ENCODE measurements around the gene RNF121. TPM values are rescaled to one million over a fixed set of nuclear protein-coding genes. Genes with fewer than 3 reads are reported as not detected.

RNF121 gene
- total RNA-seq, 6 donors from 2014 or later: 16.0 to 112 (median 28.3) TPM

DNA sequence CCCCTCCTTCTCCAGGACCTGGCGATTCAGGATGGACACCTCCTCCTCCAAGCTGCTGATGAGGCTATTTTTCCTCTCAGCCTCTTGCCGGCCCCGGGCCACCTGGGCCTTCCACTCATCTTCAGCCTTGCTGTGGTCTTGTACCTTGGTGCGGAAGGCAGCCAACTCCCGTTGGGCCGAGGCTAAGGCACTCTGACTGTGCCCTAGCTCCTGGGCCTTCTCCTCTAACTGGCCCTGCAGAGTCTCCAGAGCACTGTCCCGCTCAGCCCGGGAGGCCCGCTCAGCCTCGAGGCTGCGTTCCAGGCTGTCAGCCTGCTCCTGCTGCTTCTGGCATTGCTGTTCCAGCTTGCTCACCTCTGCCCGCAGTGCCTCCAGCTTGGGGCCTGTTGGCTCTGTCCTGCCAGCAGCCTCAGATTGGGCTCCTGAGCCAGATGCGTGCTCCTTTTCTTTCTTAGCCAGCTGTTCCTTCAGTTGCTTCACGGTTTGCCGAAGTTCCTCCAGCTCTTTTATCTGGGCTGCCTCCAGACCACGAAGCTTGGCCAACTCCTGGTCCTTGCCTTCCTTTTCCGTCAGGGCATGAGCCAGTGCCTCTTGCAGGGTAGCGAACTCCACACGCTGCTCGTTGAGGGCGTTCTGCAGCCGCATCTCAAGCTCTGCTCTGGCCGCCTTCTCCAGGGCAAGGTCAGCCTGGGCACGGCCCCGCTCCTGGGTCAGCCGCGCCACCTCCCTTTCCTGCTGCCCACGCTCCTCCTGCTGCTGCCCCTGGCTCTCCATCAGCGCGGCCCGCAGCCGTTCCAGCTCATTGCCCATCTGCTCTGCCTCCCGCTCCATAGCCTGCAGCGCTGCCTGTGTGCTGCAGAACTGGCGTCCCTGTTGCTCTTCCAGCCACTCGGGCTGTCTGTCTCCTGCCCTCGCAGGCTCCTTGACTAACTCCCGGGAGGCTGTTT lies 85.2 kb downstream of the RNF121 start:
- H3K4me3 ChIP-seq: no peak overlapping the region
- peak in 1 of 2 donors; percentile 69 for DNase-seq
- peak in 1 of 2 donors; percentile 6 for ATAC-seq (ENCODE audit: low FRiP score in 2 of 2)
- H3K9me3 ChIP-seq: no peaks in the 10 kb centered on the region
- peak overlapping the region in 2 of 4 donors; percentile 22 to 45 for H3K27ac ChIP-seq
- H3K27me3 ChIP-seq: no peaks in the 10 kb centered on the region
- WGBS, 2 donors: 86% methylated on average over 31 to 38 of the region's 38 CpGs
- peaks cover 76 to 100% (median 98%) of the 10 kb centered on the region in 4 donors for H3K36me3 ChIP-seq
- H3K4me1 ChIP-seq: peaks cover 6 to 18% (median 10%) of the 10 kb centered on the region in 4 donors
- TF ChIP-seq, protein P1, sequence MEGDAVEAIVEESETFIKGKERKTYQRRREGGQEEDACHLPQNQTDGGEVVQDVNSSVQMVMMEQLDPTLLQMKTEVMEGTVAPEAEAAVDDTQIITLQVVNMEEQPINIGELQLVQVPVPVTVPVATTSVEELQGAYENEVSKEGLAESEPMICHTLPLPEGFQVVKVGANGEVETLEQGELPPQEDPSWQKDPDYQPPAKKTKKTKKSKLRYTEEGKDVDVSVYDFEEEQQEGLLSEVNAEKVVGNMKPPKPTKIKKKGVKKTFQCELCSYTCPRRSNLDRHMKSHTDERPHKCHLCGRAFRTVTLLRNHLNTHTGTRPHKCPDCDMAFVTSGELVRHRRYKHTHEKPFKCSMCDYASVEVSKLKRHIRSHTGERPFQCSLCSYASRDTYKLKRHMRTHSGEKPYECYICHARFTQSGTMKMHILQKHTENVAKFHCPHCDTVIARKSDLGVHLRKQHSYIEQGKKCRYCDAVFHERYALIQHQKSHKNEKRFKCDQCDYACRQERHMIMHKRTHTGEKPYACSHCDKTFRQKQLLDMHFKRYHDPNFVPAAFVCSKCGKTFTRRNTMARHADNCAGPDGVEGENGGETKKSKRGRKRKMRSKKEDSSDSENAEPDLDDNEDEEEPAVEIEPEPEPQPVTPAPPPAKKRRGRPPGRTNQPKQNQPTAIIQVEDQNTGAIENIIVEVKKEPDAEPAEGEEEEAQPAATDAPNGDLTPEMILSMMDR (IDR thresholded peaks at IDR 0.05): no peak
- TF ChIP-seq EP300 (IDR thresholded peaks at IDR 0.05) (no peak), POLR2A (IDR thresholded peaks at IDR 0.05) (no peak), POLR2AphosphoS5 (IDR thresholded peaks at IDR 0.05) (no peak)

DNA sequence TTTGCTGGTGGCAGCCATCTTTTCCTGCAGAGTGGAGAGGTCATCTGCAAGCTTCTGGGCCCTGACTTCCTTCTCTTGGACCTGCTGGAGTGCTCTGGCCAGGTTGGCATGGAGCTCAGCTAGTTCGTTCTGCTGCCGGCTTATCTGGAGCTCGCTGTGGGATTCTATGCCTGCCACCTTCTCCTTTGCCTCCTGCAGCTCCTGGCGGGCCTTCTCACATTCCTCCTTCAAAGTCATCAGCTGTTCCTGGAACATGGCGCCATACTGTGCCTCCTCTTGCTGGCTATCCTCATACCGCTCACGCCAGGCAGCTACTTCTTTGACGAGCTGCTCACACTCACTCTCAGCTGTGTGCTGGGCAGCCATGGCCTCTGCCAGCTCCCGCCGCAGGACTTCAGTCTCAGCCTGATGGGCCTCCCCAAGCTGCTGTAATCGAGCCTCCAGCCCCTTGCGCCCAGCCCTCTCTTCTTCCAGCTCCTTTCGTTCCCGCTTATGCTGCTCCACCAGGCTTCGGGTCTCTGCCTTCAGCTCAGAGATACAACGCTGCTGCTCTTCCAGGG lies 86.0 kb downstream of the RNF121 start:
- Histone ChIP-seq H3K27me3 (no peaks in the 10 kb centered on the region), H3K27ac (no peak overlapping the region), H3K4me3 (no peak overlapping the region), H3K9me3 (no peaks in the 10 kb centered on the region), H3K4me1 (peaks cover 6 to 18% (median 10%) of the 10 kb centered on the region in 4 donors), H3K36me3 (peaks cover 82 to 100% (median 100%) of the 10 kb centered on the region in 4 donors)
- no peak for ATAC-seq (ENCODE audit: low FRiP score in 2 of 2)
- no peak for TF ChIP-seq POLR2AphosphoS5 (IDR thresholded peaks at IDR 0.05)
- TF ChIP-seq EP300 (IDR thresholded peaks at IDR 0.05): no peak
- TF ChIP-seq, protein P1 (IDR thresholded peaks at IDR 0.05): no peak
- no peak for DNase-seq
- 89 to 92% methylated on average over 15 to 16 of the region's 16 CpGs for WGBS, 2 donors

DNA sequence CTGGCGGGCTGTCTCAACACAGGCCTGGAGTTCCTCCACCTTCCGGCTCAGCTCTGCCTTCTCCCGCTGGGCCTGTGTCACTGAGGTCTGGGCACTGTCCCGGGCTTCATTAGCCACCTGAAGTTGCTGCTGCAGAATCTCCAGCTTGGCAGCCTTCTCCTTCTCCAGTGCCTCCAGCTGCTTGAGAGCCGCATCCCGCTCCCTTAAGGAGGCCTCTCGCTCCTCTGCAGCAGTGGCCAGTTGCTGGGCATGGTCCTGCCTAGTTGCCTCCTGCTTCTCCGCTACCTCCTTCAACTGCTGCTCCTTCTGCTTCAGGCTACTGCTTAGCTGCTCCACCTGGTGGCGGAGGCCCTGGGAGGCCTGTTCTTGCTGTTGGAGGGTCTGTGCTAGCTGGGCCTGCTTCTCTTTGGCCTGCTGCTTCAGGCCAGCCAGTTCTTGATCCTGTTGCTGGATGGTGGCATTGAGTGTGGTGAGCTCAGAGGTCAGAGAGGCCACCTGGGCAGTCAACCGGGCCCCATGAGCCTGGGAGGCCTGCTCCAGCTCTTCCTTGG lies 86.7 kb downstream of the RNF121 start:
- H3K36me3 ChIP-seq: peaks cover 81 to 100% (median 100%) of the 10 kb centered on the region in 4 donors
- peaks cover 6 to 18% (median 10%) of the 10 kb centered on the region in 4 donors for H3K4me1 ChIP-seq
- no peak overlapping the region for H3K4me3 ChIP-seq
- 92 to 94% methylated on average over 8 to 10 of the region's 10 CpGs for whole genome bisulfite sequencing, 2 donors
- no peaks in the 10 kb centered on the region for H3K27me3 ChIP-seq
- DNase-seq (no peak), ATAC-seq (ENCODE audit: low FRiP score in 2 of 2) (no peak)
- no peaks in the 10 kb centered on the region for H3K9me3 ChIP-seq
- TF ChIP-seq POLR2AphosphoS5 (IDR thresholded peaks at IDR 0.05): no peak
- TF ChIP-seq EP300 (IDR thresholded peaks at IDR 0.05): no peak
- no peak for TF ChIP-seq POLR2A (IDR thresholded peaks at IDR 0.05)
- TF ChIP-seq, protein P1 (IDR thresholded peaks at IDR 0.05): peak in 1 of 6 experiments; percentile 31
- no peak overlapping the region for H3K27ac ChIP-seq

DNA sequence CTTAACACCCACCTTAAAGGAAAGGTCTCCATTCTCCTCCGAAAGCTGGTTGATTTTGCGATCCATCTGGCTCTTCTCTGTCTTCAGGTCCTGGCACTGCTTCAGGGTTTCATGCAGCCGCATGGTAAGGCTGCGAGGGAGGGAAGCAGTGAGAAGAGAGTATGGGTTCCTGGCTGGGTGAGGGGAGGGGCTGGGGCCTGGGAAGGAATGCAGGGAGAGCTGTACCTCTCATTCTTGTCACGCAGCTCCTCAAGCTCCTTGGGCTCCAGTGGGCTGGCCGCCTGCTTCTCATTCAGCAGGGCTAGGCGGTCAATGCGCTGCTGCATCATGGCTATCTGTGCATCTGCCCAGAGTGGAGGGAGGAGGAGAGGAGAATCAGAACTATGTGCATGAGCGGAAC lies 89.3 kb downstream of the RNF121 start:
- 91 to 94% methylated on average over 9 of the region's 9 CpGs for WGBS, 2 donors
- Histone ChIP-seq H3K36me3 (peaks cover 89 to 100% (median 99%) of the 10 kb centered on the region in 4 donors), H3K9me3 (no peaks in the 10 kb centered on the region), H3K27ac (no peak overlapping the region), H3K4me1 (peaks cover 5 to 10% (median 7%) of the 10 kb centered on the region in 4 donors), H3K27me3 (no peaks in the 10 kb centered on the region), H3K4me3 (no peak overlapping the region)
- ATAC-seq (ENCODE audit: low FRiP score in 2 of 2) (no peak), DNase-seq (no peak)
- TF ChIP-seq POLR2A (IDR thresholded peaks at IDR 0.05): no peak
- no peak for TF ChIP-seq EP300 (IDR thresholded peaks at IDR 0.05)
- TF ChIP-seq, protein P1 (IDR thresholded peaks at IDR 0.05): no peak
- no peak for TF ChIP-seq POLR2AphosphoS5 (IDR thresholded peaks at IDR 0.05)

Measured in upper lobe of left lung (tissue), 6 donors.